ENCODE measurements around the gene TNFSF18.

The TNFSF18 gene

DNA sequence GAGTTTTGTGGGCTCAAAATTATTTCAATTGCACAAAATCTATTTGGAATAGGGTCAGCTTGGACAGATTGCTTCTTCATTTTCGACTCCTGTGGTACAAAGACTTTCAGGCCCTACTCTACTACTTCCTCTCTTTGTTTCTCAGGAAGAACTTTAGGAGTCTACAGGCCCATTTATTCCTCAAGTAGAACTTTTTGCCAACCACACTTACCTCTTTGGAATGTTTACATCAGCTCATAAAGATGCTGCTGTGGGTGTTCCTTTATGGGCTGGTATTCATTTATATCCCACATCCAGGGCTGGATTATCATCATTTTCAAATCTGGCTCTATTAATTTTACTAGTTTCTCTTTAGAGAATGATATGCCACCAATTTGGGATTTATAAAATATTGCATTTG lies 46.3 kb upstream of the TNFSF18 start:
- Histone ChIP-seq H3K27me3 (ENCODE audit: control insufficient read depth, low read length) (no peaks in the 10 kb centered on the region), H3K4me1 (ENCODE audit: control insufficient read depth, low read length) (peaks cover 6% of the 10 kb centered on the region), H3K4me2 (ENCODE audit: low read length) (no peak overlapping the region), H4K20me1 (ENCODE audit: control insufficient read depth, insufficient read depth, low read depth, low read length) (no peaks in the 10 kb centered on the region), H3K9me2 (replicated peaks; ENCODE audit: control insufficient read depth, low read length) (no peaks in the 10 kb centered on the region), H3K79me2 (ENCODE audit: control insufficient read depth, low read length) (no peaks in the 10 kb centered on the region), H3K36me3 (ENCODE audit: control insufficient read depth, low read length) (no peaks in the 10 kb centered on the region), H3K9me3 (ENCODE audit: control insufficient read depth, insufficient read depth, low read length) (no peaks in the 10 kb centered on the region), H3K27ac (ENCODE audit: low read depth, low read length) (no peak overlapping the region), H3F3A (ENCODE audit: control insufficient read depth, insufficient read depth) (no peaks in the 10 kb centered on the region), H3K4me3 (ENCODE audit: low read length) (no peak overlapping the region)
- TF ChIP-seq EZH2phosphoT487 (IDR thresholded peaks at IDR 0.05; ENCODE audit: borderline replicate concordance, low read length), result no peak
- TF ChIP-seq, protein P1, sequence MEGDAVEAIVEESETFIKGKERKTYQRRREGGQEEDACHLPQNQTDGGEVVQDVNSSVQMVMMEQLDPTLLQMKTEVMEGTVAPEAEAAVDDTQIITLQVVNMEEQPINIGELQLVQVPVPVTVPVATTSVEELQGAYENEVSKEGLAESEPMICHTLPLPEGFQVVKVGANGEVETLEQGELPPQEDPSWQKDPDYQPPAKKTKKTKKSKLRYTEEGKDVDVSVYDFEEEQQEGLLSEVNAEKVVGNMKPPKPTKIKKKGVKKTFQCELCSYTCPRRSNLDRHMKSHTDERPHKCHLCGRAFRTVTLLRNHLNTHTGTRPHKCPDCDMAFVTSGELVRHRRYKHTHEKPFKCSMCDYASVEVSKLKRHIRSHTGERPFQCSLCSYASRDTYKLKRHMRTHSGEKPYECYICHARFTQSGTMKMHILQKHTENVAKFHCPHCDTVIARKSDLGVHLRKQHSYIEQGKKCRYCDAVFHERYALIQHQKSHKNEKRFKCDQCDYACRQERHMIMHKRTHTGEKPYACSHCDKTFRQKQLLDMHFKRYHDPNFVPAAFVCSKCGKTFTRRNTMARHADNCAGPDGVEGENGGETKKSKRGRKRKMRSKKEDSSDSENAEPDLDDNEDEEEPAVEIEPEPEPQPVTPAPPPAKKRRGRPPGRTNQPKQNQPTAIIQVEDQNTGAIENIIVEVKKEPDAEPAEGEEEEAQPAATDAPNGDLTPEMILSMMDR (IDR thresholded peaks at IDR 0.05; ENCODE audit: low read depth, low read length, poor library complexity, severe bottlenecking), result no peak

DNA sequence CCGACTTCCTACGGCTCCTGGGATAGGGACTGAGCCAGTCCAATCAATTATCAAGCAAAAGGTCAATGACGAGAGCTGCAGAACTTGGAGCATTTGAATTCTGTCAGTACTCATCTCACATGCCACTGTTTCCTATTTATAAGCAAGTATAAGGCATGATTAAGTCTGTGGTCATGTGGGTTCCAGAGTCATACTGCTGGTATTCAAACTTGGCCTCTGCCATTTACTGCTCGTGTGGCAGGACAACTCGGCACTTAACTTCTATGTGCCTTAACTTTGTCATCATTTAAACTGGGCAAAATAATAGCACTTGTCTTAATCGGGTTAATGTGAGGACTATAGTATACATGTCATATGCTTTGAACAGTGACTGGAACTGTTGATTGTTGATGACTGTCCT lies 44.9 kb upstream of the TNFSF18 start:
- Histone ChIP-seq H3K27me3 (ENCODE audit: control insufficient read depth, low read length) (no peaks in the 10 kb centered on the region), H3K79me2 (ENCODE audit: control insufficient read depth, low read length) (no peaks in the 10 kb centered on the region), H3K4me2 (ENCODE audit: low read length) (no peak overlapping the region), H3K4me3 (ENCODE audit: low read length) (no peak overlapping the region), H3K9me2 (replicated peaks; ENCODE audit: control insufficient read depth, low read length) (no peaks in the 10 kb centered on the region), H3F3A (ENCODE audit: control insufficient read depth, insufficient read depth) (no peaks in the 10 kb centered on the region), H3K36me3 (ENCODE audit: control insufficient read depth, low read length) (no peaks in the 10 kb centered on the region), H3K27ac (ENCODE audit: low read depth, low read length) (no peak overlapping the region), H3K4me1 (ENCODE audit: control insufficient read depth, low read length) (peaks cover 6% of the 10 kb centered on the region), H3K9me3 (ENCODE audit: control insufficient read depth, insufficient read depth, low read length) (no peaks in the 10 kb centered on the region), H4K20me1 (ENCODE audit: control insufficient read depth, insufficient read depth, low read depth, low read length) (no peaks in the 10 kb centered on the region)
- TF ChIP-seq EZH2phosphoT487 (IDR thresholded peaks at IDR 0.05; ENCODE audit: borderline replicate concordance, low read length), result no peak
- TF ChIP-seq, protein P1 (IDR thresholded peaks at IDR 0.05; ENCODE audit: low read depth, low read length, poor library complexity, severe bottlenecking), result no peak

DNA sequence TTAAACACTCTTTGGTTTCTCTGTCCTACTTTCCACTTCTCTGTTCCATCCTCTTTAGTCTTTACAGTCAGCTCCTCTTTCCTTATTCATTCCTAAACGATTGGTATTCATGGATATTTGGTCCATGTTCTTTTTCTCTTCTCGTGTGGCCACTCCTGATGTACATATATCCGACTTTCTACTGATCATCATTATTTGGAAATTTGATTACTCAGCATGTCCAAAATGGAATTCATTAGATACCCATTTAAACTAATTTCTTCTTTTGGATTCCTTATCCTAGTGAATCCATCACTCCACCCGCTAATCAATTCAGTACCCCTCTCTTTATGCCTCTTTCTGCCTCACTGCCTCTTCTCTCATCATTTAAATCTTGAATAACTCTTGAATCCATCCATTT lies 43.8 kb upstream of the TNFSF18 start:
- H3K36me3 ChIP-seq (ENCODE audit: control insufficient read depth, low read length), result no peaks in the 10 kb centered on the region
- H3K27ac ChIP-seq (ENCODE audit: low read depth, low read length), result no peak overlapping the region
- no peaks in the 10 kb centered on the region for H3K79me2 ChIP-seq (ENCODE audit: control insufficient read depth, low read length)
- TF ChIP-seq, protein P1 (IDR thresholded peaks at IDR 0.05; ENCODE audit: low read depth, low read length, poor library complexity, severe bottlenecking), result no peak
- no peak for TF ChIP-seq EZH2phosphoT487 (IDR thresholded peaks at IDR 0.05; ENCODE audit: borderline replicate concordance, low read length)
- H4K20me1 ChIP-seq (ENCODE audit: control insufficient read depth, insufficient read depth, low read depth, low read length), result no peaks in the 10 kb centered on the region
- no peaks in the 10 kb centered on the region for H3K27me3 ChIP-seq (ENCODE audit: control insufficient read depth, low read length)
- H3K9me2 ChIP-seq (replicated peaks; ENCODE audit: control insufficient read depth, low read length), result no peaks in the 10 kb centered on the region
- H3K4me1 ChIP-seq (ENCODE audit: control insufficient read depth, low read length), result peaks cover 6% of the 10 kb centered on the region
- H3K9me3 ChIP-seq (ENCODE audit: control insufficient read depth, insufficient read depth, low read length), result no peaks in the 10 kb centered on the region
- H3F3A ChIP-seq (ENCODE audit: control insufficient read depth, insufficient read depth), result no peaks in the 10 kb centered on the region
- H3K4me2 ChIP-seq (ENCODE audit: low read length), result no peak overlapping the region
- no peak overlapping the region for H3K4me3 ChIP-seq (ENCODE audit: low read length)

All from DOHH2 (cell line).